HepG2 (cell line): ENCODE results near the gene S100A6. TPM values are rescaled to one million over a fixed set of nuclear protein-coding genes. Genes with fewer than 3 reads are reported as not detected.
"Not testable (repeated sequence)": the region's sequence is repeated elsewhere in the genome, so short reads cannot be mapped to it uniquely, and the experiment has no call there.

ENCODE experiments used
- ATAC-seq: fragments of 200-7000 bp; cut with Tn5 transposase; 3 replicates; pipeline ENCODE4 v1.9.1; 2020; ENCODE audit warnings: mild to moderate bottlenecking, moderate library complexity
- BruUV-seq: library from RNA; stranded (reverse); fragments of 400-500 nt; replicated peaks from 2 replicates; lab custom pipeline; 2021; lab: Mats Ljungman, UMichigan
- CTCF ChIA-PET: fragments of 300-600 bp; formaldehyde crosslinking; extraction: SDS; loops from one replicate; lab custom pipeline; 2021; ENCODE audit warnings: low total read pairs, inconsistent platforms, low intra/inter-chr PET ratio; lab: Yijun Ruan, JAX
- POLR2A ChIA-PET: fragments of 350-600 bp; sonication (Branson Sonifier 250); formaldehyde crosslinking; loops from one replicate; lab custom pipeline; 2020; ENCODE audit warnings: antibody characterized with exemption, inconsistent platforms; lab: Yijun Ruan, JAX
- DNase-seq: peaks from one replicate; pipeline ENCODE4 v3.0.0-alpha.2; 2015; ENCODE audit warnings: low spot score
- FAIRE-seq: peaks from 3 replicates; lab custom pipeline; 2011; peaks lifted over from hg19 to GRCh38; lab: Jason Lieb, UNC
- H2AFZ ChIP-seq: one replicate; pipeline ENCODE4 v1.6.1; 2011; ENCODE audit warnings: low read length, inconsistent platforms
- H3K27ac ChIP-seq: fragments of 300-600 bp; 3 replicates; pipeline ENCODE4 v1.8.0; 2011; ENCODE audit warnings: mixed run types, mild to moderate bottlenecking, mixed read lengths, low read length, inconsistent platforms; ENCODE audit not compliant: insufficient read depth; ENCODE audit errors: extremely low read length
- H3K27me3 ChIP-seq, 2 experiments: fragments of 200-600 bp in 1 of 2; 2 replicates in 1 of 2; 3 replicates in 1 of 2; pipeline versions ENCODE4 v1.6.0 to v1.8.0; 2011; ENCODE audit warnings: low read length in 2 of 2, mild to moderate bottlenecking in 2 of 2, moderate library complexity in 2 of 2, inconsistent platforms in 1 of 2; ENCODE audit not compliant: insufficient read depth in 2 of 2, control insufficient read depth in 1 of 2
- H3K36me3 ChIP-seq, 2 experiments: fragments of 200-600 bp in 1 of 2; replicated peaks in 1 of 2; 2 replicates in 1 of 2; 3 replicates in 1 of 2; pipeline versions ENCODE4 v1.5.1 to v1.8.0; 2011; ENCODE audit warnings: low read length in 2 of 2, inconsistent platforms in 1 of 2; ENCODE audit not compliant: insufficient read depth in 2 of 2, control insufficient read depth in 1 of 2
- H3K4me1 ChIP-seq: 2 replicates; pipeline ENCODE4 v1.5.1; 2012; ENCODE audit warnings: low read length, inconsistent platforms; ENCODE audit not compliant: insufficient read depth
- H3K4me2 ChIP-seq: 2 replicates; pipeline ENCODE4 v1.6.0; 2011; ENCODE audit warnings: low read depth, low read length, inconsistent platforms
- H3K4me3 ChIP-seq, 3 experiments: fragments of 200-600 bp in 1 of 3; sonication (generic), shearing (Covaris generic) in 1 of 3; replicated peaks in 1 of 3; 2 replicates each; pipeline ENCODE4 v1.5.1; 2011 to 2016; ENCODE audit warnings: low read length in 3 of 3, inconsistent platforms in 2 of 3, low read depth in 2 of 3, mild to moderate bottlenecking in 2 of 3, control low read depth in 1 of 3, mixed read lengths in 1 of 3; ENCODE audit not compliant: insufficient read depth in 1 of 3
- H3K79me2 ChIP-seq: one replicate; pipeline ENCODE4 v1.6.1; 2011; ENCODE audit warnings: low read length, inconsistent platforms; ENCODE audit not compliant: insufficient read depth
- H3K9ac ChIP-seq: 2 replicates; pipeline ENCODE4 v1.6.0; 2011; ENCODE audit warnings: mild to moderate bottlenecking, low read depth, low read length, inconsistent platforms; ENCODE audit not compliant: insufficient read depth
- H3K9me3 ChIP-seq: 2 replicates; pipeline ENCODE4 v1.5.1; 2012; ENCODE audit warnings: mild to moderate bottlenecking, low read length
- H4K20me1 ChIP-seq: 2 replicates; pipeline ENCODE4 v1.6.0; 2011; ENCODE audit warnings: inconsistent platforms, mild to moderate bottlenecking, low read length, moderate library complexity; ENCODE audit not compliant: insufficient read depth
- ATF7 ChIP-seq, 2 experiments: fragments of 450-650 bp in 1 of 2; sonication (generic) in 1 of 2; formaldehyde crosslinking in 1 of 2; IDR thresholded peaks; 2 replicates each; pipeline versions ENCODE4 v1.4.0 to v1.6.1; 2016 to 2020; ENCODE audit warnings: antibody characterized with exemption in 1 of 2, mild to moderate bottlenecking in 1 of 2, missing genetic modification reagents in 1 of 2
- GATAD2A ChIP-seq: IDR thresholded peaks from 2 replicates; pipeline ENCODE4 v1.6.1; 2016
- HNRNPH1 ChIP-seq: fragments of 200-400 bp; formaldehyde crosslinking; optimal IDR thresholded peaks from 2 replicates; pipeline ENCODE3; 2017; ENCODE audit warnings: mild to moderate bottlenecking, low read depth, low read length
- MED1 ChIP-seq: sonication (generic); formaldehyde crosslinking; IDR thresholded peaks from 2 replicates; pipeline ENCODE4 v1.4.0; 2020; ENCODE audit warnings: missing genetic modification reagents
- MTF1 ChIP-seq: sonication (generic); formaldehyde crosslinking; IDR thresholded peaks from 2 replicates; pipeline ENCODE4 v1.5.0; 2020; ENCODE audit warnings: missing genetic modification reagents
- NCOA5 ChIP-seq: sonication (generic); formaldehyde crosslinking; IDR thresholded peaks from 2 replicates; pipeline ENCODE4 v1.4.0; 2020; ENCODE audit warnings: missing genetic modification reagents
- SATB2 ChIP-seq: sonication (generic); formaldehyde crosslinking; IDR thresholded peaks from 2 replicates; pipeline ENCODE4 v1.5.0; 2020; ENCODE audit warnings: missing genetic modification reagents
- TEAD2 ChIP-seq: sonication (generic); formaldehyde crosslinking; IDR thresholded peaks from 2 replicates; pipeline ENCODE4 v1.9.0; 2021; ENCODE audit warnings: missing genetic modification reagents
- ZBTB42 ChIP-seq: sonication (generic); formaldehyde crosslinking; IDR thresholded peaks from 2 replicates; pipeline ENCODE4 v1.5.0; 2020; ENCODE audit warnings: mild to moderate bottlenecking, missing genetic modification reagents
- ZNF343 ChIP-seq: sonication (generic); formaldehyde crosslinking; IDR thresholded peaks from 2 replicates; pipeline ENCODE4 v1.4.0; 2020; ENCODE audit warnings: mild to moderate bottlenecking, missing genetic modification reagents
- ZNF619 ChIP-seq: sonication (generic); formaldehyde crosslinking; IDR thresholded peaks from 2 replicates; pipeline ENCODE4 v1.4.0; 2020; ENCODE audit warnings: mild to moderate bottlenecking, missing genetic modification reagents
- ZNF841 ChIP-seq: sonication (generic); formaldehyde crosslinking; IDR thresholded peaks from 2 replicates; pipeline ENCODE4 v1.8.1; 2023; ENCODE audit warnings: missing genetic modification reagents, borderline replicate concordance
- WGBS: methylation state at CpG from one replicate; pipeline ENCODE4 v1.1.6; 2017; ENCODE audit warnings: low lambda C conversion rate; 5-methylcytosine and 5-hydroxymethylcytosine counted together
- in situ Hi-C: cut with HindIII; loops from 2 replicates; pipeline ENCODE4 v1.10.0; 2017; ENCODE audit warnings: low pct_unique_long_range_greater_than_20kb; ENCODE audit not compliant: extremely low pct_ligation_motif_present
- intact Hi-C: fragments of 100-400 bp; cut with micrococcal nuclease; formaldehyde crosslinking; loops from one replicate; pipeline ENCODE4 v1.10.0; 2022; ENCODE audit not compliant: unreplicated experiment
- polyA plus RNA-seq, 8 experiments: library from polyadenylated mRNA; depleted of rRNA in 3 of 8; stranded (reverse) in 7 of 8; unstranded in 1 of 8; fragments of >200 nt; fragmentation: Illumina TruSeq in 4 of 8; extraction: Trizol in 4 of 8; gene quantifications; 2 replicates each; pipeline versions ENCODE4 v1.2.1 to v1.2.3, GENCODE V29; 2011 to 2016; ENCODE audit warnings: low read depth in 4 of 8, missing spikeins in 1 of 8, mixed read lengths in 1 of 8; ENCODE audit not compliant: insufficient read depth in 1 of 8
- total RNA-seq, 5 experiments: library from RNA; depleted of rRNA; stranded (reverse); fragments of >200 nt; fragmentation: Illumina TruSeq; extraction: Trizol; gene quantifications; 2 replicates each; pipeline ENCODE4 v1.2.3, GENCODE V29; 2016; ENCODE audit warnings: low read depth in 1 of 5
- TF ChIP-seq, protein P1 (sequence below): sonication (generic); formaldehyde crosslinking; IDR thresholded peaks from 2 replicates; pipeline ENCODE4 v1.4.0; 2020; ENCODE audit warnings: missing genetic modification reagents, mild to moderate bottlenecking, borderline replicate concordance

Gene S100A6
- total and polyA plus RNA-seq, 2 of the 13 experiments (the other 11 are each of a cell fraction or from before 2014, with no cell fraction given): 72.9 to 85.0 TPM

DNA sequence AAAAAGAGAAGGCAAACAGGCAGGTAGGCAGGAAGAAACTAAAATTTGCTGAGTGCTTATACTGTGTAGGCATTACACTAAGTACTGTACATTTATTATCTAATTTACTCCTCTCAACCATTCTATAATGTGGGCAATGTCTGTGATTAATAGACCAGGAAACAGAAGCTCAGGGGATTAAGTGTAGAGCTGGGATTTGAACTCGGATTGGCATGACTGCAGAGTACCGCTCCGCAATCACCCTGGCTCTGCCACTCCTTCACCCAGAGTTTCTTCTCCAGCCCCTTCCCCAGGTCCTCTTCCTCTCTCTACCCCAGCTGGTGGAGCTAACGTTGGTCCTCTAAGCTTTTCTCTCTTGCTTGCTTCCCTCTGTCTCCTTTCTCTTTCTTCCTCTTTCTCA lies 41.3 kb upstream of the S100A6 start:
- ATAC-seq (no peak), FAIRE-seq (no peak), DNase-seq (no peak)
- no peaks in the 10 kb centered on the region for H4K20me1 ChIP-seq
- H3K9me3 ChIP-seq: no peaks in the 10 kb centered on the region
- BruUV-seq: no TSS peak
- H3K36me3 ChIP-seq: no peaks in the 10 kb centered on the region
- H3K27me3 ChIP-seq: no peaks in the 10 kb centered on the region; a peak in 1 of 5 replicates
- ChIA-PET CTCF (no interaction called here), POLR2A (interaction anchor here (1.1 to 1.4 kb wide), 3 partner anchors 31 to 61 kb away, joined by 3 to 5 read pairs (median 5); partner anchors contain the start of gene CHTOP)
- H3K4me2 ChIP-seq: no peak overlapping the region
- no peak overlapping the region for H3K4me3 ChIP-seq
- no peak overlapping the region for H3K9ac ChIP-seq
- no peak overlapping the region for H2AFZ ChIP-seq
- TF ChIP-seq MED1 (CRISPR knock-in tag) (no peak), HNRNPH1 (no peak), ZNF841 (CRISPR knock-in tag) (no peak), ZBTB42 (no peak), NCOA5 (no peak), GATAD2A (CRISPR knock-in tag) (no peak), ZNF343 (CRISPR knock-in tag) (no peak), MTF1 (CRISPR knock-in tag) (no peak), TEAD2 (CRISPR knock-in tag) (no peak), SATB2 (CRISPR knock-in tag) (no peak), ATF7 (IDR thresholded peaks at IDR 0.05) (no peak), ATF7 (CRISPR knock-in tag; IDR thresholded peaks at IDR 0.05) (no peak), ZNF619 (CRISPR knock-in tag) (no peak)
- TF ChIP-seq, protein P1, sequence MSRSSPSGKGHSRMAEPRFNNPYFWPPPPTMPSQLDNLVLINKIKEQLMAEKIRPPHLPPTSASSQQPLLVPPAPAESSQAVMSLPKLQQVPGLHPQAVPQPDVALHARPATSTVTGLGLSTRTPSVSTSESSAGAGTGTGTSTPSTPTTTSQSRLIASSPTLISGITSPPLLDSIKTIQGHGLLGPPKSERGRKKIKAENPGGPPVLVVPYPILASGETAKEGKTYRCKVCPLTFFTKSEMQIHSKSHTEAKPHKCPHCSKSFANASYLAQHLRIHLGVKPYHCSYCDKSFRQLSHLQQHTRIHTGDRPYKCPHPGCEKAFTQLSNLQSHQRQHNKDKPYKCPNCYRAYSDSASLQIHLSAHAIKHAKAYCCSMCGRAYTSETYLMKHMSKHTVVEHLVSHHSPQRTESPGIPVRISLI: no peak
- H3K27ac ChIP-seq: no peak overlapping the region
- intact Hi-C loops: no loop called here
- H3K4me1 ChIP-seq: peaks cover 10% of the 10 kb centered on the region
- no peaks in the 10 kb centered on the region for H3K79me2 ChIP-seq
- 62% methylated on average over 4 of the region's 4 CpGs for WGBS
- in situ Hi-C loops: no loop called here

DNA sequence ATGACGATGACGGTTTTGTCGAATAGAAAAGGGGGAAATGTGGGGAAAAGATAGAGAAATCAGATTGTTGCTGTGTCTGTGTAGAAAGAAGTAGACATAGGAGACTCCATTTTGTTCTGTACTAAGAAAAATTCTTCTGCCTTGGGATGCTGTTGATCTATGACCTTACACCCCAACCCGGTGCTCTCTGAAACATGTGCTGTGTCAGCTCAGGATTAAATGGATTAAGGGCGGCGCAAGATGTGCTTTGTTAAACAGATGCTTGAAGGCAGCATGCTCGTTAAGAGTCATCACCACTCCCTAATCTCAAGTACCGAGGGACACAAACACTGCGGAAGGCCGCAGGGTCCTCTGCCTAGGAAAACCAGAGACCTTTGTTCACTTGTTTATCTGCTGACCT lies 39.7 kb upstream of the S100A6 start:
- H4K20me1 ChIP-seq, intact Hi-C loops, H3K9ac ChIP-seq, H2AFZ ChIP-seq, H3K27me3 ChIP-seq, FAIRE-seq, CTCF ChIA-PET, ATAC-seq, DNase-seq, H3K9me3 ChIP-seq, H3K27ac ChIP-seq, H3K4me3 ChIP-seq, H3K79me2 ChIP-seq, BruUV-seq, H3K4me2 ChIP-seq, in situ Hi-C loops, H3K36me3 ChIP-seq: not testable (repeated sequence)
- POLR2A ChIA-PET: interaction anchor here (1.2 kb wide), 1 partner anchor 36 kb away, joined by 3 read pairs; no protein-coding TSS in a partner anchor
- H3K4me1 ChIP-seq: peaks cover 16% of the 10 kb centered on the region
- WGBS: 40% methylated on average over 10 of the region's 10 CpGs

DNA sequence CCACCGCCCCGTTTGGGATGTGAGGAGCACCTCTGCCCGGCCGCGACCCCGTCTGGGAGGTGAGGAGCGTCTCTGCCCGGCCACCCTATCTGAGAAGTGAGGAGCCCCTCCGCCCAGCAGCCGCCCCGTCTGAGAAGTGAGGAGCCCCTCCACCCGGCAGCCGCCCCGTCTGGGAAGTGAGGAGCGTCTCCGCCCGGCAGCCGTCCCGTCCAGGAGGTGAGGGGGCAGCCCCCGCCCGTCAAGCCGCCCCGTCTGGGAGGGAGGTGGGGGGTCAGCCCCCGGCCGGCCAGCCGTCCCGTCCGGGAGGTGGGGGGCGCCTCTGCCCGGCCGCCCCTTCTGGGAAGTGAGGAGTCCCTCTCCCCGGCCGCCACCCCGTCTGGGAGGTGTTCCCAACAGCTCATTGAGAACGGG lies 39.3 kb upstream of the S100A6 start:
- H4K20me1 ChIP-seq, DNase-seq, H3K9me3 ChIP-seq, ATAC-seq, BruUV-seq, H3K79me2 ChIP-seq, H3K9ac ChIP-seq, CTCF ChIA-PET, FAIRE-seq, H3K36me3 ChIP-seq, intact Hi-C loops, in situ Hi-C loops, H3K4me3 ChIP-seq, H3K4me2 ChIP-seq, H3K27me3 ChIP-seq, H2AFZ ChIP-seq, H3K27ac ChIP-seq: not testable (repeated sequence)
- POLR2A ChIA-PET: interaction anchor here (1.2 kb wide), 1 partner anchor 36 kb away, joined by 3 read pairs; no protein-coding TSS in a partner anchor
- WGBS: 79% methylated on average over 19 of the region's 35 CpGs
- peaks cover 17% of the 10 kb centered on the region for H3K4me1 ChIP-seq
